ENCODE measurements around the gene TNNI2. TPM values are rescaled to one million over a fixed set of nuclear protein-coding genes. Genes with fewer than 3 reads are reported as not detected.

TNNI2 gene
- total RNA-seq (1 to 10 TPM in 1 of 7 donors, under 1 TPM in 2, not detected in 4; 0.61 to 1.2 (median 0.70) TPM), polyA plus RNA-seq (under 1 TPM in 1 of 2 donors, not detected in 1; 0.41 TPM)
- long read RNA-seq, donor 1 = 0 reads
- long read RNA-seq, donor 2 = 0 reads
- long read RNA-seq, donor 3 = 0 reads

GRCh38 chr11:1838426-1839144 is at the start of gene TNNI2:
TNNI2 (plus strand) TSS chr11:1838981; CDS start chr11:1839697, 716 bp downstream.
- no peak within 1 kb of the TSS for H3K27ac ChIP-seq

DNA sequence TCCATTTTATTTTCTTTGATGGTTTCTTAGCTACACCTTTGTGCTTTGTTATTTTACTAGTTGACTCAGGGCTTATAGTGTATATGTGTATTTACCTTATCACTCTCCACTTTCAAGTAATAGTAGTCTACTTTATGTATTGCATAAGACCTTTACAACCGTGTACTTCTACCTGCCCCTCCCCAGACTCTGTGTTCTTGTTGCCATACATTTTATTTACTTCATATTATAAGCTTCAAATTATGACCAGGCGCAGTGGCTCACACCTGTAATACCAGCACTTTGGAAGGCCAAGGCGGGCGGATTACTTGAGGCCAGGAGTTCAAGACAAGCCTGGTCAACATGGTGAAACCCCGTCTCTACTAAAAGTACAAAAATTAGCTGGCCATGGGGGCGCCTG is 46.9 kb upstream of the TNNI2 start:
- no peak overlapping the region for H3K4me3 ChIP-seq
- DNase-seq = no peak
- TF ChIP-seq POLR2A (IDR thresholded peaks at IDR 0.05) (no peak), EP300 (IDR thresholded peaks at IDR 0.05) (no peak), CTCF (IDR thresholded peaks at IDR 0.05) (no peak)
- H3K4me1 ChIP-seq (ENCODE audit: insufficient read depth) = no peaks in the 10 kb centered on the region
- H3K9me3 ChIP-seq = no peaks in the 10 kb centered on the region
- H3K27ac ChIP-seq = no peak overlapping the region
- no peaks in the 10 kb centered on the region for H3K36me3 ChIP-seq
- WGBS, 3 donors = 85 to 88% (median 87%) methylated on average over 6 of the region's 6 CpGs
- intact Hi-C loops (cut with DNase I) = no loop called here
- no peaks in the 10 kb centered on the region for H3K27me3 ChIP-seq

More at GRCh38 chr11:1838426-1839144, at the start of gene TNNI2:
- H3K27me3 ChIP-seq = no peaks in the 10 kb centered on the region
- H3K9me3 ChIP-seq = no peaks in the 10 kb centered on the region
- WGBS, 3 donors = 88 to 94% (median 89%) methylated on average over 32 of the region's 32 CpGs
- H3K4me3 ChIP-seq = no peak within 1 kb of the TSS
- intact Hi-C loops (cut with DNase I) = loop anchor here in 2 of 4 donors (5.0 to 10.0 kb wide), 3 partner anchors 44 to 314 kb away; no protein-coding TSS in a partner anchor
- TF ChIP-seq POLR2A (IDR thresholded peaks at IDR 0.05) (no peak), EP300 (IDR thresholded peaks at IDR 0.05) (no peak), CTCF (IDR thresholded peaks at IDR 0.05) (no peak)
- peak in 1 of 5 donors; percentile 22 for DNase-seq
- peaks cover 1% of the 10 kb centered on the region for H3K4me1 ChIP-seq (ENCODE audit: insufficient read depth)
- no peaks in the 10 kb centered on the region for H3K36me3 ChIP-seq

- no peaks in the 10 kb centered on the region for H3K27me3 ChIP-seq
- H3K9me3 ChIP-seq = no peaks in the 10 kb centered on the region
- no peak overlapping the region for H3K4me3 ChIP-seq
- intact Hi-C loops (cut with DNase I) = no loop called here
- H3K27ac ChIP-seq = no peak overlapping the region
- H3K36me3 ChIP-seq = no peaks in the 10 kb centered on the region
- TF ChIP-seq EP300 (IDR thresholded peaks at IDR 0.05) = no peak
- no peaks in the 10 kb centered on the region for H3K4me1 ChIP-seq (ENCODE audit: insufficient read depth)
- WGBS, 3 donors = 84 to 85% (median 85%) methylated on average over 12 of the region's 12 CpGs
- DNase-seq = no peak
Measured at GRCh38 chr11:1792461-1792860, 46.3 kb upstream of the TNNI2 start.

DNA sequence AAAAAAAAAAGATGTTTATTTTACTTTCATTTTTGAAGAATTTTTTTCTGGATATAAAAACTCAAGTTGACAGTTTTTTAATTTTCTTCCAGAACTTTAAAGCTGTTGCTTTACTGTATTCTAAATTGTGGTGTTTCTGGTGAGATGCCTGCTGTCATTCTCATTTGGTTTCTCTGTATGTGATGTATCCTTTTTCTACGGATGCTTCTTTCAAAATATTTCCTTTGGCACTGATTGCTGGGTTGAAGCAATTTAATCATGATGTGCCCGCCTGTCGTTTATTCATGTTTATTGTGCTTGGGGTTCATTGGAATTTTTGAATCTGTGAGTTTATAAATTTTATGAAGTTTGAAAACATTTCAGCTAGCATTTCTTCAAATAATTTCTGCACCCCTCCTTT is 45.7 kb upstream of the TNNI2 start:
- TF ChIP-seq CTCF (IDR thresholded peaks at IDR 0.05) (no peak), POLR2A (IDR thresholded peaks at IDR 0.05) (no peak), EP300 (IDR thresholded peaks at IDR 0.05) (no peak)
- Histone ChIP-seq H3K9me3 (no peaks in the 10 kb centered on the region), H3K4me3 (no peak overlapping the region), H3K36me3 (no peaks in the 10 kb centered on the region), H3K4me1 (ENCODE audit: insufficient read depth) (no peaks in the 10 kb centered on the region), H3K27me3 (no peaks in the 10 kb centered on the region), H3K27ac (no peak overlapping the region)
- 54 to 66% (median 55%) methylated on average over 3 of the region's 3 CpGs for WGBS, 3 donors
- intact Hi-C loops (cut with DNase I) = no loop called here
- no peak for DNase-seq

GRCh38 chr11:1796413-1797011 is 42.3 kb upstream of the TNNI2 start:
- DNase-seq = no peak
- no peak for TF ChIP-seq EP300 (IDR thresholded peaks at IDR 0.05)
- no peak for TF ChIP-seq POLR2A (IDR thresholded peaks at IDR 0.05)
- TF ChIP-seq CTCF (IDR thresholded peaks at IDR 0.05) = no peak
- H3K36me3 ChIP-seq = no peaks in the 10 kb centered on the region
- WGBS, 3 donors = 63 to 72% (median 66%) methylated on average over 12 of the region's 12 CpGs
- no peak overlapping the region for H3K27ac ChIP-seq
- H3K9me3 ChIP-seq = no peaks in the 10 kb centered on the region
- intact Hi-C loops (cut with DNase I) = no loop called here
- H3K27me3 ChIP-seq = no peaks in the 10 kb centered on the region
- H3K4me1 ChIP-seq (ENCODE audit: insufficient read depth) = no peaks in the 10 kb centered on the region
- H3K4me3 ChIP-seq = no peak overlapping the region
